IMR-90 (cell line): ENCODE measurements around the gene EME2. TPM values are rescaled to one million over a fixed set of nuclear protein-coding genes. Genes with fewer than 3 reads are reported as not detected.

Experiments
- ATAC-seq: fragments of 200-7000 bp; cut with Tn5 transposase; 2 replicates; pipeline ENCODE4 v1.9.1; 2020; ENCODE audit warnings: low read depth, mild to moderate bottlenecking, moderate library complexity
- BruUV-seq: library from RNA; stranded (reverse); fragments of 400-500 nt; replicated peaks from 2 replicates; lab custom pipeline; 2021; lab: Mats Ljungman, UMichigan
- CTCF ChIA-PET: fragments of 300-600 bp; formaldehyde crosslinking; extraction: SDS; loops from one replicate; lab custom pipeline; 2021; ENCODE audit warnings: antibody characterized with exemption; lab: Yijun Ruan, JAX
- POLR2A ChIA-PET: fragments of 300-600 bp; sonication (Branson Sonifier 250); formaldehyde crosslinking; loops from one replicate; lab custom pipeline; 2022; ENCODE audit warnings: antibody characterized with exemption; ENCODE audit not compliant: unreplicated experiment; lab: Charles Lee
- DNase-seq: peaks from one replicate; pipeline ENCODE4 v3.0.0; 2013
- H2AFZ ChIP-seq: replicated peaks from 2 replicates; pipeline ENCODE3; 2013; ENCODE audit warnings: low read length, mild to moderate bottlenecking; ENCODE audit not compliant: poor library complexity
- H2AK5ac ChIP-seq: 2 replicates; pipeline ENCODE4 v1.6.1; 2013; ENCODE audit warnings: low read depth, low read length, inconsistent platforms
- H2AK9ac ChIP-seq: replicated peaks from 2 replicates; pipeline ENCODE3; 2013; ENCODE audit warnings: mild to moderate bottlenecking, low read depth, low read length, moderate library complexity; ENCODE audit not compliant: poor library complexity
- H2BK120ac ChIP-seq: 2 replicates; pipeline ENCODE4 v1.6.1; 2013; ENCODE audit warnings: low read depth, low read length, inconsistent platforms
- H2BK15ac ChIP-seq: 3 replicates; pipeline ENCODE4 v1.6.1; 2013; ENCODE audit warnings: low read depth, low read length, inconsistent platforms
- H2BK20ac ChIP-seq: 2 replicates; pipeline ENCODE4 v1.6.1; 2013; ENCODE audit warnings: low read depth, mild to moderate bottlenecking, inconsistent platforms, low read length, moderate library complexity
- H2BK5ac ChIP-seq: 2 replicates; pipeline ENCODE4 v1.6.1; 2013; ENCODE audit warnings: mild to moderate bottlenecking, low read depth, low read length, inconsistent platforms; ENCODE audit not compliant: poor library complexity, severe bottlenecking
- H3K14ac ChIP-seq: replicated peaks from 2 replicates; pipeline ENCODE4 v1.6.1; 2013; ENCODE audit warnings: low read depth, low read length, inconsistent platforms
- H3K18ac ChIP-seq: 2 replicates; pipeline ENCODE4 v1.6.1; 2013; ENCODE audit warnings: low read depth, low read length, control low read depth
- H3K23ac ChIP-seq: 2 replicates; pipeline ENCODE4 v1.6.1; 2013; ENCODE audit warnings: low read depth, low read length, inconsistent platforms
- H3K27ac ChIP-seq: 2 replicates; pipeline ENCODE4 v1.5.1; 2013; ENCODE audit warnings: mild to moderate bottlenecking, control low read depth, low read length; ENCODE audit not compliant: insufficient read depth
- H3K27me3 ChIP-seq: 2 replicates; pipeline ENCODE4 v1.6.1; 2013; ENCODE audit warnings: low read length; ENCODE audit not compliant: control insufficient read depth, insufficient read depth
- H3K36me3 ChIP-seq: 2 replicates; pipeline ENCODE4 v1.6.1; 2013; ENCODE audit warnings: low read length, mixed read lengths; ENCODE audit not compliant: control insufficient read depth, insufficient read depth
- H3K4ac ChIP-seq: 2 replicates; pipeline ENCODE4 v1.6.1; 2013; ENCODE audit warnings: low read depth, low read length, inconsistent platforms
- H3K4me1 ChIP-seq: 2 replicates; pipeline ENCODE4 v1.6.1; 2013; ENCODE audit warnings: low read length, mixed read lengths; ENCODE audit not compliant: control insufficient read depth, insufficient read depth
- H3K4me2 ChIP-seq: 2 replicates; pipeline ENCODE4 v1.6.1; 2013; ENCODE audit warnings: low read depth, mild to moderate bottlenecking, control low read depth, low read length, moderate library complexity
- H3K4me3 ChIP-seq: 2 replicates; pipeline ENCODE4 v1.5.1; 2013; ENCODE audit warnings: low read depth, mild to moderate bottlenecking, control low read depth, low read length, moderate library complexity; ENCODE audit not compliant: insufficient read depth
- H3K56ac ChIP-seq: 2 replicates; pipeline ENCODE4 v1.6.1; 2013; ENCODE audit warnings: low read length, inconsistent platforms; ENCODE audit not compliant: insufficient read depth; ENCODE audit errors: extremely low read depth
- H3K79me1 ChIP-seq, 2 experiments: 2 replicates each; pipeline ENCODE4 v1.6.1; 2013; ENCODE audit warnings: low read length in 2 of 2, inconsistent platforms in 1 of 2, low read depth in 1 of 2
- H3K9ac ChIP-seq: 2 replicates; pipeline ENCODE4 v1.6.1; 2013; ENCODE audit warnings: low read depth, low read length, control low read depth
- H3K9me1 ChIP-seq: 2 replicates; pipeline ENCODE4 v1.6.1; 2013; ENCODE audit warnings: low read length, inconsistent platforms; ENCODE audit not compliant: insufficient read depth
- H3K9me3 ChIP-seq: 2 replicates; pipeline ENCODE4 v1.6.1; 2013; ENCODE audit warnings: low read length; ENCODE audit not compliant: control insufficient read depth, insufficient read depth
- H4K20me1 ChIP-seq: 2 replicates; pipeline ENCODE4 v1.6.1; 2013; ENCODE audit warnings: low read length, inconsistent platforms; ENCODE audit not compliant: insufficient read depth
- H4K5ac ChIP-seq: 2 replicates; pipeline ENCODE4 v1.6.1; 2013; ENCODE audit warnings: mild to moderate bottlenecking, low read depth, low read length, control low read depth
- H4K8ac ChIP-seq, 2 experiments: 2 replicates each; pipeline ENCODE4 v1.6.1; 2013; ENCODE audit warnings: low read depth in 2 of 2, low read length in 2 of 2, control low read depth in 1 of 2, inconsistent platforms in 1 of 2
- H4K91ac ChIP-seq: 2 replicates; pipeline ENCODE4 v1.6.1; 2013; ENCODE audit warnings: low read depth, low read length, inconsistent platforms; ENCODE audit not compliant: insufficient read depth
- BHLHE40 ChIP-seq: fragments of 150-350 bp; IDR thresholded peaks from 2 replicates; pipeline ENCODE4 v1.6.1; 2016; ENCODE audit warnings: mild to moderate bottlenecking, low read depth, low read length
- CEBPB ChIP-seq: IDR thresholded peaks from 2 replicates; pipeline ENCODE4 v1.6.1; 2012; ENCODE audit warnings: low read depth, low read length, improper control_type of control experiment
- CHD1 ChIP-seq: IDR thresholded peaks from 2 replicates; pipeline ENCODE4 v1.6.1; 2012; ENCODE audit warnings: low read depth, low read length, improper control_type of control experiment
- ELK1 ChIP-seq: fragments of 150-350 bp; IDR thresholded peaks from 2 replicates; pipeline ENCODE4 v1.6.1; 2016; ENCODE audit warnings: low read depth, mild to moderate bottlenecking, low read length, moderate library complexity, borderline replicate concordance
- FOS ChIP-seq: fragments of 150-350 bp; IDR thresholded peaks from 2 replicates; pipeline ENCODE4 v1.6.1; 2016; ENCODE audit warnings: low read depth, low read length
- MAFK ChIP-seq: IDR thresholded peaks from 2 replicates; pipeline ENCODE4 v1.6.1; 2012; ENCODE audit warnings: low read depth, low read length, improper control_type of control experiment
- MAZ ChIP-seq: IDR thresholded peaks from 2 replicates; pipeline ENCODE4 v1.6.1; 2012; ENCODE audit warnings: low read depth, mild to moderate bottlenecking, low read length, improper control_type of control experiment, moderate library complexity, borderline replicate concordance
- MXI1 ChIP-seq: IDR thresholded peaks from 2 replicates; pipeline ENCODE4 v1.6.1; 2012; ENCODE audit warnings: low read depth, mild to moderate bottlenecking, low read length, moderate library complexity, borderline replicate concordance
- POLR2A ChIP-seq: IDR thresholded peaks from 2 replicates; pipeline ENCODE4 v1.6.1; 2012; ENCODE audit warnings: mild to moderate bottlenecking, low read depth, low read length
- RAD21 ChIP-seq: IDR thresholded peaks from 2 replicates; pipeline ENCODE4 v1.6.1; 2012; ENCODE audit warnings: low read length, improper control_type of control experiment
- RCOR1 ChIP-seq: IDR thresholded peaks from 2 replicates; pipeline ENCODE4 v1.6.1; 2012; ENCODE audit warnings: mild to moderate bottlenecking, low read length, improper control_type of control experiment; ENCODE audit not compliant: insufficient replicate concordance
- RFX5 ChIP-seq: IDR thresholded peaks from 2 replicates; pipeline ENCODE4 v1.8.0; 2012; ENCODE audit warnings: low read depth, mild to moderate bottlenecking, low read length, moderate library complexity
- SMC3 ChIP-seq: fragments of 150-350 bp; IDR thresholded peaks from 2 replicates; pipeline ENCODE4 v1.6.1; 2016; ENCODE audit warnings: low read depth, mild to moderate bottlenecking, antibody characterized with exemption, low read length, moderate library complexity
- WGBS, 2 experiments: methylation state at CpG; one replicate each; pipeline versions ENCODE4 v1.1.5 to v1.1.7; 2013; ENCODE audit warnings: missing lambda C conversion rate in 2 of 2; ENCODE audit not compliant: insufficient read length in 1 of 2; ENCODE audit errors: extremely low coverage in 2 of 2; 5-methylcytosine and 5-hydroxymethylcytosine counted together
- dilution Hi-C: fragments of 300-500 bp; cut with HindIII; formaldehyde crosslinking; loops from one replicate; pipeline ENCODE4 v1.14.3; 2018; ENCODE audit warnings: low sequenced_read_pairs; ENCODE audit not compliant: unreplicated experiment
- in situ Hi-C: fragments of 300-500 bp; cut with MboI; formaldehyde crosslinking; loops from 3 replicates; pipeline ENCODE4 v1.14.3; 2019; ENCODE audit warnings: low sequenced_read_pairs, inconsistent platforms, mixed read lengths
- intact Hi-C: fragments of 100-400 bp; cut with micrococcal nuclease; formaldehyde crosslinking; loops from 2 replicates; pipeline ENCODE4 v1.10.0; 2022
- polyA plus RNA-seq, 3 experiments: library from polyadenylated mRNA; depleted of rRNA; stranded (reverse); fragments of >200 nt; gene quantifications; 2 replicates each; pipeline ENCODE4 v1.2.3, GENCODE V29; 2012; ENCODE audit warnings: low replicate concordance in 1 of 3
- total RNA-seq: library from RNA; depleted of rRNA; stranded (reverse); fragments of >200 nt; gene quantifications from 2 replicates; pipeline ENCODE4 v1.2.3, GENCODE V29; 2012
- TF ChIP-seq, protein P1 (sequence below): fragments of 150-350 bp; IDR thresholded peaks from 2 replicates; pipeline ENCODE4 v1.6.1; 2017; ENCODE audit warnings: mild to moderate bottlenecking, antibody characterized with exemption, low read length, low read depth
- TF ChIP-seq, protein P2 (sequence below): conservative IDR thresholded peaks from 2 replicates; pipeline ENCODE4 v1.5.1; 2012; ENCODE audit warnings: mild to moderate bottlenecking, low read depth, low read length, improper control_type of control experiment

Gene EME2
- total and polyA plus RNA-seq, 2 of the 4 experiments (the other 2 are of a cell fraction), result 1.3 to 9.6 TPM

- H3K4me3 ChIP-seq, result no peak overlapping the region
- no peak overlapping the region for H3K4me2 ChIP-seq
- H2BK5ac ChIP-seq, result no peak overlapping the region
- no peak overlapping the region for H3K9ac ChIP-seq
- H3K18ac ChIP-seq, result no peak overlapping the region
- peak overlapping the region; percentile 51 for H2AFZ ChIP-seq
- no peak overlapping the region for H3K14ac ChIP-seq
- no peak overlapping the region for H2BK15ac ChIP-seq
- H3K9me1 ChIP-seq, result peaks cover 7% of the 10 kb centered on the region; the same call in 1 of the 2 replicates
- H3K23ac ChIP-seq, result no peak overlapping the region
- DNase-seq, result no peak
- BruUV-seq, result no TSS peak
- peaks cover 17 to 63% of the 10 kb centered on the region in 2 experiments for H3K79me1 ChIP-seq
- H3K4me1 ChIP-seq, result peaks cover 16% of the 10 kb centered on the region
- no peaks in the 10 kb centered on the region for H3K27me3 ChIP-seq
- H3K9me3 ChIP-seq, result no peaks in the 10 kb centered on the region
- H3K4ac ChIP-seq, result no peak overlapping the region
- ChIA-PET POLR2A (no interaction called here), CTCF (no interaction called here)
- H3K56ac ChIP-seq, result no peak overlapping the region
- peaks cover 34% of the 10 kb centered on the region for H3K36me3 ChIP-seq
- no peak overlapping the region for H2AK5ac ChIP-seq
- in situ Hi-C loops (no loop called here), intact Hi-C loops (no loop called here), dilution Hi-C loops (no loop called here)
- no peak overlapping the region for H4K91ac ChIP-seq
- WGBS, 2 experiments, result no CpG with 5 or more reads among the region's 13 CpGs
- no peak for ATAC-seq
- H3K27ac ChIP-seq, result no peak overlapping the region
- no peak overlapping the region for H4K5ac ChIP-seq
- H4K20me1 ChIP-seq, result peaks cover 21% of the 10 kb centered on the region
- H4K8ac ChIP-seq, result no peak overlapping the region
- TF ChIP-seq SMC3 (no peak), RFX5 (no peak), POLR2A (no peak), BHLHE40 (no peak), RCOR1 (no peak), ELK1 (no peak), RAD21 (no peak), MXI1 (no peak), MAFK (no peak), MAZ (no peak), CHD1 (no peak), CEBPB (no peak), FOS (no peak)
- TF ChIP-seq, protein P1, sequence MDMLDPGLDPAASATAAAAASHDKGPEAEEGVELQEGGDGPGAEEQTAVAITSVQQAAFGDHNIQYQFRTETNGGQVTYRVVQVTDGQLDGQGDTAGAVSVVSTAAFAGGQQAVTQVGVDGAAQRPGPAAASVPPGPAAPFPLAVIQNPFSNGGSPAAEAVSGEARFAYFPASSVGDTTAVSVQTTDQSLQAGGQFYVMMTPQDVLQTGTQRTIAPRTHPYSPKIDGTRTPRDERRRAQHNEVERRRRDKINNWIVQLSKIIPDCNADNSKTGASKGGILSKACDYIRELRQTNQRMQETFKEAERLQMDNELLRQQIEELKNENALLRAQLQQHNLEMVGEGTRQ, result no peak
- TF ChIP-seq, protein P2, sequence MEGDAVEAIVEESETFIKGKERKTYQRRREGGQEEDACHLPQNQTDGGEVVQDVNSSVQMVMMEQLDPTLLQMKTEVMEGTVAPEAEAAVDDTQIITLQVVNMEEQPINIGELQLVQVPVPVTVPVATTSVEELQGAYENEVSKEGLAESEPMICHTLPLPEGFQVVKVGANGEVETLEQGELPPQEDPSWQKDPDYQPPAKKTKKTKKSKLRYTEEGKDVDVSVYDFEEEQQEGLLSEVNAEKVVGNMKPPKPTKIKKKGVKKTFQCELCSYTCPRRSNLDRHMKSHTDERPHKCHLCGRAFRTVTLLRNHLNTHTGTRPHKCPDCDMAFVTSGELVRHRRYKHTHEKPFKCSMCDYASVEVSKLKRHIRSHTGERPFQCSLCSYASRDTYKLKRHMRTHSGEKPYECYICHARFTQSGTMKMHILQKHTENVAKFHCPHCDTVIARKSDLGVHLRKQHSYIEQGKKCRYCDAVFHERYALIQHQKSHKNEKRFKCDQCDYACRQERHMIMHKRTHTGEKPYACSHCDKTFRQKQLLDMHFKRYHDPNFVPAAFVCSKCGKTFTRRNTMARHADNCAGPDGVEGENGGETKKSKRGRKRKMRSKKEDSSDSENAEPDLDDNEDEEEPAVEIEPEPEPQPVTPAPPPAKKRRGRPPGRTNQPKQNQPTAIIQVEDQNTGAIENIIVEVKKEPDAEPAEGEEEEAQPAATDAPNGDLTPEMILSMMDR, result no peak
- no peak overlapping the region for H2BK20ac ChIP-seq
- H2BK120ac ChIP-seq, result no peak overlapping the region
- H2AK9ac ChIP-seq, result no peak overlapping the region
Observed at GRCh38 chr16:1776672-1776955, 4.0 kb downstream of the EME2 start.
